Liver (tissue), 9 donors: Measurements from ENCODE around the gene HTT-AS. TPM values are rescaled to one million over a fixed set of nuclear protein-coding genes. Genes with fewer than 3 reads are reported as not detected.

Experiments used
- DNase-seq: peaks from one replicate; pipeline ENCODE4 v3.0.0-alpha.2; 2017; ENCODE audit warnings: low spot score
- H3K27ac ChIP-seq, 2 donors: one replicate each; pipeline ENCODE4 v1.7.0; 2013; ENCODE audit warnings: inconsistent platforms in 2 of 2, low read length in 2 of 2, control low read depth in 1 of 2, low read depth in 1 of 2, mild to moderate bottlenecking in 1 of 2
- H3K27me3 ChIP-seq, 4 donors: one replicate each; pipeline versions ENCODE4 v1.6.1 to v1.7.0; 2013; ENCODE audit warnings: low read length in 3 of 4, inconsistent platforms in 1 of 4, mild to moderate bottlenecking in 1 of 4, moderate library complexity in 1 of 4; ENCODE audit not compliant: control insufficient read depth in 4 of 4, insufficient read depth in 4 of 4
- H3K36me3 ChIP-seq, 4 donors: one replicate each; pipeline versions ENCODE4 v1.6.1 to v1.7.0; 2013; ENCODE audit warnings: low read length in 3 of 4, mild to moderate bottlenecking in 3 of 4, low read depth in 1 of 4, moderate library complexity in 1 of 4; ENCODE audit not compliant: control insufficient read depth in 4 of 4, insufficient read depth in 3 of 4
- H3K4me1 ChIP-seq, 4 donors: one replicate each; pipeline versions ENCODE4 v1.6.1 to v1.7.0; 2013; ENCODE audit warnings: low read length in 3 of 4, mild to moderate bottlenecking in 3 of 4, moderate library complexity in 1 of 4; ENCODE audit not compliant: control insufficient read depth in 4 of 4, insufficient read depth in 4 of 4
- H3K4me3 ChIP-seq, 3 donors: one replicate each; pipeline versions ENCODE4 v1.6.1 to v1.7.0; 2013; ENCODE audit warnings: low read length in 3 of 3, control low read depth in 1 of 3, low read depth in 1 of 3, mild to moderate bottlenecking in 1 of 3
- H3K9ac ChIP-seq, 2 donors: one replicate each; pipeline ENCODE4 v1.7.0; 2013; ENCODE audit warnings: low read length in 2 of 2, mild to moderate bottlenecking in 2 of 2, moderate library complexity in 2 of 2, control low read depth in 1 of 2, low read depth in 1 of 2
- H3K9me3 ChIP-seq, 4 donors: one replicate each; pipeline versions ENCODE4 v1.6.1 to v1.7.0; 2013; ENCODE audit warnings: low read length in 3 of 4; ENCODE audit not compliant: control insufficient read depth in 4 of 4
- ATF3 ChIP-seq: IDR thresholded peaks from 2 replicates; pipeline ENCODE4 v1.6.1; 2016; ENCODE audit warnings: antibody characterized with exemption
- CTCF ChIP-seq: fragments of 150-350 bp; IDR thresholded peaks from 2 replicates; pipeline ENCODE4 v1.5.1; 2017; ENCODE audit warnings: improper control_type of control experiment, low read depth, low read length; ENCODE audit not compliant: missing input control
- EGR1 ChIP-seq, 2 donors: IDR thresholded peaks; 2 replicates each; pipeline ENCODE4 v1.6.1; 2016 to 2018; ENCODE audit warnings: antibody characterized with exemption in 2 of 2, low read depth in 2 of 2
- FOXA1 ChIP-seq: IDR thresholded peaks from 2 replicates; pipeline ENCODE4 v1.6.1; 2016; ENCODE audit warnings: antibody characterized with exemption
- FOXA2 ChIP-seq: IDR thresholded peaks from 2 replicates; pipeline ENCODE4 v1.6.1; 2016; ENCODE audit warnings: antibody characterized with exemption
- GABPA ChIP-seq, 2 donors: IDR thresholded peaks in 1 of 2; conservative IDR thresholded peaks in 1 of 2; 2 replicates each; pipeline ENCODE4 v1.6.1; 2016; ENCODE audit warnings: antibody characterized with exemption in 2 of 2, mild to moderate bottlenecking in 1 of 2, moderate library complexity in 1 of 2
- HNF4A ChIP-seq, 2 donors: conservative IDR thresholded peaks; 2 replicates each; pipeline ENCODE4 v1.6.1; 2016; ENCODE audit warnings: antibody characterized with exemption in 2 of 2, mild to moderate bottlenecking in 2 of 2
- HNF4G ChIP-seq: IDR thresholded peaks from 2 replicates; pipeline ENCODE4 v1.6.1; 2016; ENCODE audit warnings: antibody characterized with exemption
- JUND ChIP-seq, 2 donors: IDR thresholded peaks; 2 replicates each; pipeline ENCODE4 v1.6.1; 2016; ENCODE audit warnings: antibody characterized with exemption in 2 of 2
- MAX ChIP-seq: IDR thresholded peaks from 2 replicates; pipeline ENCODE4 v1.6.1; 2016; ENCODE audit warnings: antibody characterized with exemption
- NR2F2 ChIP-seq: IDR thresholded peaks from 2 replicates; pipeline ENCODE4 v1.6.1; 2016; ENCODE audit warnings: antibody characterized with exemption
- RAD21 ChIP-seq, 2 donors: IDR thresholded peaks; 2 replicates each; pipeline ENCODE4 v1.6.1; 2016; ENCODE audit warnings: antibody characterized with exemption in 2 of 2, mild to moderate bottlenecking in 2 of 2
- REST ChIP-seq: IDR thresholded peaks from 2 replicates; pipeline ENCODE4 v1.6.1; 2016; ENCODE audit warnings: antibody characterized with exemption, mild to moderate bottlenecking
- RXRA ChIP-seq, 2 donors: IDR thresholded peaks; 2 replicates each; pipeline ENCODE4 v1.6.1; 2017 to 2018; ENCODE audit warnings: antibody characterized with exemption in 2 of 2, mild to moderate bottlenecking in 1 of 2
- SP1 ChIP-seq: IDR thresholded peaks from 2 replicates; pipeline ENCODE4 v1.6.1; 2018; ENCODE audit warnings: antibody characterized with exemption, mild to moderate bottlenecking
- TAF1 ChIP-seq: conservative IDR thresholded peaks from 2 replicates; pipeline ENCODE4 v1.6.1; 2016; ENCODE audit warnings: antibody characterized with exemption, mild to moderate bottlenecking
- YY1 ChIP-seq: IDR thresholded peaks from 2 replicates; pipeline ENCODE4 v1.6.1; 2016; ENCODE audit warnings: antibody characterized with exemption, mild to moderate bottlenecking
- ZBTB33 ChIP-seq: IDR thresholded peaks from 2 replicates; pipeline ENCODE4 v1.6.1; 2016; ENCODE audit warnings: antibody characterized with exemption
- WGBS: extraction: QIAGEN DNeasy Blood & Tissue Kit; methylation state at CpG from one replicate; pipeline ENCODE4 v1.1.7; 2013; 5-methylcytosine and 5-hydroxymethylcytosine counted together
- polyA plus RNA-seq, 2 donors: library from polyadenylated mRNA; stranded (reverse) in 1 of 2; unstranded in 1 of 2; fragments of 200-250 nt in 1 of 2; fragments of >200 nt in 1 of 2; fragmentation: Nextera tagmentation in 1 of 2; extraction: Ambion mirVana in 1 of 2; gene quantifications; one replicate each; pipeline versions ENCODE4 v1.2.1 to v1.2.3, GENCODE V29; 2013 to 2015
- total RNA-seq, 2 donors: library from RNA; depleted of rRNA; stranded (reverse); fragments of >200 nt; gene quantifications; one replicate each; pipeline ENCODE4 v1.2.3, GENCODE V29; 2014
- donor health status: healthy.
- donor health status: healthy.
- donor health status: healthy.
- donor health status: healthy.
- donor health status: healthy.

HTT-AS gene
- total and polyA plus RNA-seq, 4 donors: not detected

GRCh38 chr4:3046623-3047022 is 27.7 kb downstream of the HTT-AS start:
- DNase-seq: no peak
- Histone ChIP-seq H3K27ac (no peak overlapping the region), H3K9ac (no peak overlapping the region), H3K4me3 (no peak overlapping the region), H3K27me3 (no peaks in the 10 kb centered on the region), H3K9me3 (no peaks in the 10 kb centered on the region), H3K4me1 (peaks cover 0 to 12% (median 6%) of the 10 kb centered on the region in 4 donors), H3K36me3 (no peaks in the 10 kb centered on the region)
- WGBS: 88% methylated on average over 4 of the region's 4 CpGs
- TF ChIP-seq YY1: no peak
- no peak for TF ChIP-seq JUND (IDR thresholded peaks at IDR 0.05)
- no peak for TF ChIP-seq RAD21 (IDR thresholded peaks at IDR 0.05)
- no peak for TF ChIP-seq CTCF
- no peak for TF ChIP-seq ATF3
- TF ChIP-seq ZBTB33: no peak
- no peak for TF ChIP-seq EGR1 (IDR thresholded peaks at IDR 0.05; ENCODE audit: low read depth in 2 of 2)
- TF ChIP-seq RXRA (IDR thresholded peaks at IDR 0.05): no peak
- TF ChIP-seq SP1: no peak
- no peak for TF ChIP-seq HNF4A (conservative IDR thresholded peaks at IDR 0.05)
- TF ChIP-seq HNF4G: no peak
- no peak for TF ChIP-seq GABPA (IDR thresholded peaks at IDR 0.05 in 1 of 2, conservative IDR thresholded peaks at IDR 0.05 in 1 of 2)
- no peak for TF ChIP-seq REST
- no peak for TF ChIP-seq FOXA2
- TF ChIP-seq MAX: no peak
- TF ChIP-seq TAF1: no peak
- TF ChIP-seq FOXA1: no peak
- no peak for TF ChIP-seq NR2F2

GRCh38 chr4:3046162-3046561 is 28.2 kb downstream of the HTT-AS start:
- H3K36me3 ChIP-seq: no peaks in the 10 kb centered on the region
- no peaks in the 10 kb centered on the region for H3K9me3 ChIP-seq
- WGBS: 85% methylated on average over 7 of the region's 7 CpGs
- no peak overlapping the region for H3K27ac ChIP-seq
- no peak for DNase-seq
- no peak overlapping the region for H3K9ac ChIP-seq
- H3K4me1 ChIP-seq: peaks cover 2 to 17% (median 10%) of the 10 kb centered on the region in 4 donors
- H3K27me3 ChIP-seq: no peaks in the 10 kb centered on the region
- H3K4me3 ChIP-seq: no peak overlapping the region
- TF ChIP-seq ATF3 (no peak), HNF4A (conservative IDR thresholded peaks at IDR 0.05) (no peak), REST (no peak), NR2F2 (no peak), HNF4G (no peak), CTCF (no peak), TAF1 (no peak)
